T-helper 22 cell (primary cell): Measurements from ENCODE around the gene BAG1.
A peak's percentile ranks its signal among the peaks of the same experiment; 100 is the strongest.

Experiments
- DNase-seq: peaks from one replicate; pipeline ENCODE4 v3.0.0-alpha.2; 2020; ENCODE audit warnings: low read depth

Gene BAG1

GRCh38 chr9:33273972-33274328 is 9.4 kb upstream of the BAG1 start:
- DNase-seq: no peak

GRCh38 chr9:33273266-33273971 is 8.9 kb upstream of the BAG1 start:
- no peak for DNase-seq

GRCh38 chr9:33272061-33272460 is 7.6 kb upstream of the BAG1 start:
- no peak for DNase-seq

GRCh38 chr9:33270146-33270545 is 5.6 kb upstream of the BAG1 start:
- no peak for DNase-seq

GRCh38 chr9:33267151-33267767 is 2.8 kb upstream of the BAG1 start:
- DNase-seq: no peak

GRCh38 chr9:33265211-33265865 is 830 bp upstream of the BAG1 start:
- DNase-seq: no peak

GRCh38 chr9:33264003-33264472 is 470 bp downstream of the BAG1 start:
- peak; percentile 12 for DNase-seq

- DNase-seq: no peak
Observed at GRCh38 chr9:33263131-33264002, 1.1 kb downstream of the BAG1 start.

- DNase-seq: no peak
Observed at GRCh38 chr9:33260372-33260771, 4.1 kb downstream of the BAG1 start.

- DNase-seq: no peak
Observed at GRCh38 chr9:33257276-33257675, 7.2 kb downstream of the BAG1 start.

- DNase-seq: no peak
Observed at GRCh38 chr9:33256236-33256635, 8.3 kb downstream of the BAG1 start.

GRCh38 chr9:33255471-33255870 is 9.0 kb downstream of the BAG1 start:
- DNase-seq: no peak

- DNase-seq: no peak
Observed at GRCh38 chr9:33255014-33255413, 9.5 kb downstream of the BAG1 start.

GRCh38 chr9:33254211-33254610 is 10.3 kb downstream of the BAG1 start:
- no peak for DNase-seq

- DNase-seq: no peak
Observed at GRCh38 chr9:33250458-33250995, 14.0 kb downstream of the BAG1 start.

- no peak for DNase-seq
Observed at GRCh38 chr9:33249983-33250382, 14.5 kb downstream of the BAG1 start.

- no peak for DNase-seq
Observed at GRCh38 chr9:33249087-33249658, 15.3 kb downstream of the BAG1 start.

- no peak for DNase-seq
Observed at GRCh38 chr9:33248606-33249005, 15.9 kb downstream of the BAG1 start.

- no peak for DNase-seq
Observed at GRCh38 chr9:33246269-33246860, 18.1 kb downstream of the BAG1 start.

- no peak for DNase-seq
Observed at GRCh38 chr9:33245341-33245740, 19.2 kb downstream of the BAG1 start.

GRCh38 chr9:33244137-33244784 is 20.2 kb downstream of the BAG1 start:
- DNase-seq: no peak
